Stimulated activated CD8-positive, alpha-beta memory T cell treated with anti-CD3 and anti-CD28 coated beads, Interleukin-12 subunit alpha, Interleukin-12 subunit beta, amount 100 ng/mL, for 24 hours (primary cell): Measurements from ENCODE around the gene DHX36.

Source experiments
- DNase-seq: peaks from one replicate; pipeline ENCODE4 v3.0.0-alpha.2; 2020; ENCODE audit errors: extremely low read depth

Gene DHX36

GRCh38 chr3:154223519-154223918 lies 100.8 kb downstream of the DHX36 start:
- DNase-seq: no peak
